RPMI8226 (cell line): Measurements from ENCODE around the gene PXDN.
"Not testable (repeated sequence)": the region's sequence is repeated elsewhere in the genome, so short reads cannot be mapped to it uniquely, and the experiment has no call there.

Experiments
- DNase-seq: peaks from one replicate; pipeline ENCODE4 v3.0.0-alpha.2; 2015

PXDN gene, protein sequence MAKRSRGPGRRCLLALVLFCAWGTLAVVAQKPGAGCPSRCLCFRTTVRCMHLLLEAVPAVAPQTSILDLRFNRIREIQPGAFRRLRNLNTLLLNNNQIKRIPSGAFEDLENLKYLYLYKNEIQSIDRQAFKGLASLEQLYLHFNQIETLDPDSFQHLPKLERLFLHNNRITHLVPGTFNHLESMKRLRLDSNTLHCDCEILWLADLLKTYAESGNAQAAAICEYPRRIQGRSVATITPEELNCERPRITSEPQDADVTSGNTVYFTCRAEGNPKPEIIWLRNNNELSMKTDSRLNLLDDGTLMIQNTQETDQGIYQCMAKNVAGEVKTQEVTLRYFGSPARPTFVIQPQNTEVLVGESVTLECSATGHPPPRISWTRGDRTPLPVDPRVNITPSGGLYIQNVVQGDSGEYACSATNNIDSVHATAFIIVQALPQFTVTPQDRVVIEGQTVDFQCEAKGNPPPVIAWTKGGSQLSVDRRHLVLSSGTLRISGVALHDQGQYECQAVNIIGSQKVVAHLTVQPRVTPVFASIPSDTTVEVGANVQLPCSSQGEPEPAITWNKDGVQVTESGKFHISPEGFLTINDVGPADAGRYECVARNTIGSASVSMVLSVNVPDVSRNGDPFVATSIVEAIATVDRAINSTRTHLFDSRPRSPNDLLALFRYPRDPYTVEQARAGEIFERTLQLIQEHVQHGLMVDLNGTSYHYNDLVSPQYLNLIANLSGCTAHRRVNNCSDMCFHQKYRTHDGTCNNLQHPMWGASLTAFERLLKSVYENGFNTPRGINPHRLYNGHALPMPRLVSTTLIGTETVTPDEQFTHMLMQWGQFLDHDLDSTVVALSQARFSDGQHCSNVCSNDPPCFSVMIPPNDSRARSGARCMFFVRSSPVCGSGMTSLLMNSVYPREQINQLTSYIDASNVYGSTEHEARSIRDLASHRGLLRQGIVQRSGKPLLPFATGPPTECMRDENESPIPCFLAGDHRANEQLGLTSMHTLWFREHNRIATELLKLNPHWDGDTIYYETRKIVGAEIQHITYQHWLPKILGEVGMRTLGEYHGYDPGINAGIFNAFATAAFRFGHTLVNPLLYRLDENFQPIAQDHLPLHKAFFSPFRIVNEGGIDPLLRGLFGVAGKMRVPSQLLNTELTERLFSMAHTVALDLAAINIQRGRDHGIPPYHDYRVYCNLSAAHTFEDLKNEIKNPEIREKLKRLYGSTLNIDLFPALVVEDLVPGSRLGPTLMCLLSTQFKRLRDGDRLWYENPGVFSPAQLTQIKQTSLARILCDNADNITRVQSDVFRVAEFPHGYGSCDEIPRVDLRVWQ (N-terminal part only)

DNA sequence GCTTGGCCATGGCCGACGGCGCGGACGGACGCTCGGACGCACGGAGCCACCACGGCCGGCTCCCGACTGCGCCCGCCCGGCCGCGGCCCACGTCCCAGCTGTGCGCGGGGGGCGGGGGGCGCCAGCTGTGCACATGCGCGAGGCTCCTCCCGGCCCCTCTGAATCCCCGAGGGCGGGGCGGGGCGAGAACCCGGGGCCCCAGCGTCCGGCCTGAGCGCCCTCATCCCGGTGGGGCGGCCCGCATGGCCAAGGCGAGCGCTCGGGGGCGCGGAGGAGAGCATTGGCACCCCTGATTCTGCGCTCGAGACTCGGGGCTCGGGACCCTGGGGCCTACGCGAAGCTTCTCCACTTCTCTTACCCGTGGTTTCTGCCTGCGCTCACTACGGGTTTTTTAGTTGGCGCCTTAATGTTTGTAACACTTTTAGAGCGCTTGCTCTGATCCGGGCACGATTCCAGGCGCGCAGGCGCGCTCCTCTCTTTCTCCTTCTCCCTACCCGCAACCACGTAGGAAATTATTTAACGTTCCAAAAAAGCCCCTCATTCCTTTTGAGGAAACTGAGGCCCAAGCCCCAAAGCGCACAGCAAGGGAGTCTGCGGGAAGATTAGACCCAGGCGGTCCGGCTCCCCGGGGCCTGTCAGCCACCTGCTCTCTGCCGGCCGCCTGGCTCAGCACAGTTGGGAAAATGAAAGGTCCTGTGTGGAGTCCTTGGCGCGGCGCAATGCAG is at the start of gene PXDN:
Gene PXDN (minus strand): TSS at position 70 of the 725 bp plus-strand sequence. CDS start 60 bp downstream, at position 10.
- peak; percentile 41 for DNase-seq

DNA sequence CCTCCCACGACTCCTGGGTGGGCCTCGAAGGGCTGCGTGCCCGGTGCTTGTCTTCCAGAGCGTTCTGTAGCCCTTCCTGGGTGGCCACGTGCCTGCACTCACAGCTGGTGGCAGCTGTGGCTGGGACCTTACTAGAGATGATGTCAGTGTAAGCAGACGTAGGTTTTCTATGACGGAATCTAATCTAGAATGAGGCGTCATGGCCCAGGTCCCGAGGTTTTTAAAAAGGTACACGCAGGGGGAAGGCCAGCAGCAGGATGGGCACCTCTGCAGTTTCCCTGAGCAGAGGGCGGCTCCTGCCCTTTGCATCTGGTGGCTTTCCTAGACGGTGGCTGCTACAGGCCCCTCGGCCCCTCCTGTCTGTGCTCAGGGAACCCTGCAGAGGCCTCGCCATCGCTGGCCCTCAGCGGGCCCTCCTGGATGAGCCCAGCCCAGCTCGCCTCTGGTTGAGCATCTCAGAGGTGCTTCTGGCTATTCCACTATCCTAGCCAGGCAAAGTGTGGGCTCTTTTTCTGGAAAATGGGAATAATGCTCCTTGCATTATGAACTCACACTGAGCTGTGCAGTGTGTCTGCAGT is 49.6 kb upstream of the PXDN start:
- DNase-seq: no peak

DNA sequence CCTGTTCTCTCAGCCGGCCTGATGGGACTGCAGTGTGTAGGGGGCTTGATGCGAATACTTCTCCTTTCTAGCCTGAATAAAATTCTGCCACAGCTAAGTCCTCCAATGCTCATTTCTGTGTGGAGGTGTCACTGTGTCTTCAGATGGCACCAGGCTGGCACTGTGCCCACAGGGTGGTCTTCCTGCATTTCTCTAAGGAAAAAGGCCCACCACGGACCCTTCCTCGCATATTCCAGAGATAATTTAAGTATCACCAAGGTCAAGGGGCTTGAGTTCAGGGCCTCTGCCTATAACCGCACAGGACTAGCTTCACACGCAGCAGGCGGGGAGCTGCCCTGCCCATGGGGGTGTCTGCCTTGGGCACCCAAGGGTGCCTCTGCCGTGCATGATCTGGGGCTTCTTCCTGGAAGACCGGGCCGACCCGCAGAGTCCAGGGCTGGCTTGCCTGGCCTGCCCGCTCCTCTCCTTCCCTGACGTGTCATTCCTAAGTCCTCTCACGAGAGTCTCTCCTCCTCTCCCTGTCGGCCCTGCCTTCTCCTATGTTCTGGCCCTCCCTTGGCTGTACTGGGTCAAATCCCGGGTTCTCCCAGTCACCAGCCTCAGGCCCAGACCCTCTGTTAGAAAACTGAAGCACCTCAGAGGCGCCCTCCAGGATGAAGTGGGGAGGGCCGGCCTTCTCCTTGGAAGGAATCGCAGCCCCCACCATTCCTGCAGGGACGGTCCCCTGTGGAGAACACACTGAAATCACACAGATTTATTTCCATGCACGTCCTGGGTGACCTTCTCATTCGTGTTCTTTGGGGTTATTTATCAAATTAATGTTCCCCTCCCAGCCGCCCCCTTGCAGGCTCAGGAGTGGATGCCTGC is 48.9 kb upstream of the PXDN start:
- no peak for DNase-seq

DNA sequence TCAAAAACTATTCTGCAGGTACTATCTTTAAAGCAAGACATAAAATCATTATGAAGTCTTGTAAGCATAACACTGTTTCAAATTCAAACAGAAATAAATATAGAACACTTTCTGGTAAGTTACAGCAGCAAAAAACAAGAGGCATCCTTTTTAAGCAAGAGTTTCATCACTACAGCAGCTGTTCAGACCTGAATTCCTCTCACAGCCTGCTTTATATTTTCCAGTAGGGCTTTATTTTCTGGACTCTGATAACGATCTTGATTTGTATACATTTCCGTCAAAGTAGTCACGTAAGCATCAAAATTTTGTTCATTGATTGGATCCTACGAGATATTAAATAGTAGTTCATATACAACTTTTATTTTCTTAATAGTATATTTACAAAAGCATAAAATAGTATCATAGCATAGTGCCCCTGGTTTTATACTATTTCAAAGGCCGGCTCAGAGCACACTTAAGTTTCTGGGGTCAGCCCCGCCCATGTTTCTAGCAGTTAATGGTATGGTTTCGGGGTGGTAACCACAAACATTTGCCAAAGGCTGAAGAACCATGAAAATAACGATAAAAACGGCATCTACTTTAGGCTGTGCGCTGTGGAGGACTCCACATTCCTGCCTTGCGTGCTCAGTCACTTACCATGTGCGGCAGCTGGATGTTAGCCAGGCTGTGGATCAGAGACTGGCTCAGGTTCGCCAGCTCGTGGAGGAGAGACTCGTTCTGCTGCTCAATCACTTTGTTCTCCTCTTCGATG is 47.5 kb upstream of the PXDN start:
- peak; percentile 77 for DNase-seq

DNA sequence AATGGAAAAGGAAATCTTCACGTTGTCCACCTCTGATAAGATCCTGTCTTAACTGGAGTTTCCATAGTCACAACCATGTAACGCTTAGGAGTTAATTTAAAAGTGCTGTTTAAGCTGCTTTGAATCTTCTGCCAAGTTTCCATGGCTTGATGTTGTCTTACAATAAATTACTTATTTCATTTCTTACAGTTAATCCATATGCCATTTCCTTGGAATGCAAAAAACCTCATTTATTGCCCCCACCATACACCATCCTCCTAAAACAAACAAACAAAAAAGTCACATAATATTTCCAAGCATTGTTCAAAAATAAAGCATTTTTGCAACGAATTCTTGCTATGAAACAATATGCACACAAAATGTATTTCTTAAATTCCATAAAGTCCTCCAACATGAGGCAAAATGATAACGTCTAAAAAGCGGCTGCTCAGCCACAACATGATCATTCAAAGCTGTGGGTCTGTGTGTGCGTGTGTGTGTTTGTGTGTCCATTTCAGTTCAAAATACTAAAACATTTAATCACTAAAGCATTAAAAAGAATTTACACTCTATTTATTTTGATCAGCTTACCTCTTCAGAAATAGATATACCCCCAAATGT is 46.8 kb upstream of the PXDN start:
- DNase-seq: no peak

DNA sequence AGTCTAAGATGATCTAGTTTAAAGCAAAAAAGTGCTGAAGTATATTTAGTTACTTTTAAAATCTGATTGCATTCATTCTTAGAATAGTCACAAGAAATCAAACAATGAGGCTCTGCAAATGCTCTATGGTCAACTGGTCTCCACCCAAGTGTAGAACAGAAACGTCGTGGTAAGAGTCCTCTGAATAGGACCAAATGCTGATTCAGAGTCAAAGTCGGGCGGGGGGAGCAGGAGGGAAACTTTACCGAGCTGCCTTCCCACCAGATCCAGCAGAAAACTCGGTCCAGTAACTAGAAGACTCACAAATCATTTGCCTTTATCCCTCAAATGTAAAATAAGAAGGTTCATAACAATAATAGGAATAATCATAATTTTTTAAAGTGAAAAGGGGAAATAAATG is 46.2 kb upstream of the PXDN start:
- no peak for DNase-seq

DNA sequence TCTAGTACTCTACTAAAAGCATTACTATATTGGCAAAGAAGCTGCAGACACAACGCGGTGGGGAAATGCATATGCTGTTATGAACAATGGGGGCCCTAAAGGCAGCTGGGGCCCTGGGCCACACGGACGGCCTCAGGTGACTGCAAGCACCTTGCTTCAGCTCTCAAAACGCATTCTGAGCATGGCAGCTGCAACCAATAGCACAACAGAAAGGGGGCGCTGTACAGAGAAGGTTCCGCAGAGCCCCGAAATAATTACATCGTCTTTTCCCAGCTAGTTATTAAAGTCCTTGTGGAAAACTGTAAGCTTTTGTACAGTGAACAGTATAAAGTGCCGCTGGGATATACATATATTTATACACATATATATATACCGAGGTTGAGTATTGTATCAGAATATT is 45.3 kb upstream of the PXDN start:
- no peak for DNase-seq

DNA sequence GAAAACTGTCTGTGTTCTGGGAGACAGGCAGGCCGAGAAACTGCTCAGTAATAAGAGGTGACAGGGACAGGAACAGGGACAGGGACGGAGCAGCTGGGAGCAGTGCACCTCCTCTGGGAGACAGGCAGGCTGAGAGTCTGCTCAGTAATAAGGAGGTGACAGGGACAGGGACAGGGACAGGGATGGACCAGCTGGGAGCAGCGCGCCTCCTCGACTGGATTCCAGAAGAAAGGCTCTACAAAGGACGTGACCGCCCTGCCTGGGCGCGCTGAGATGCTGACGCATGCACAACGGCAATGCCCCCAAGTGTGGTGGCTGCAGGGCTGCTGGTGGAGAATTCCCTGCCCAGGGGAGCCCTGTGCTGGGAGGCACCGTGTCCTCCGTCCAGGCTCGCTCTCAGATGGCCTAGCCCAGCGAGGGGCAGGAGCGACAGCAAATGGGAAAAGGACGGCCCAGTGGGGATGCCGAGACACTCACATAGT is 44.2 kb upstream of the PXDN start:
- no peak for DNase-seq

DNA sequence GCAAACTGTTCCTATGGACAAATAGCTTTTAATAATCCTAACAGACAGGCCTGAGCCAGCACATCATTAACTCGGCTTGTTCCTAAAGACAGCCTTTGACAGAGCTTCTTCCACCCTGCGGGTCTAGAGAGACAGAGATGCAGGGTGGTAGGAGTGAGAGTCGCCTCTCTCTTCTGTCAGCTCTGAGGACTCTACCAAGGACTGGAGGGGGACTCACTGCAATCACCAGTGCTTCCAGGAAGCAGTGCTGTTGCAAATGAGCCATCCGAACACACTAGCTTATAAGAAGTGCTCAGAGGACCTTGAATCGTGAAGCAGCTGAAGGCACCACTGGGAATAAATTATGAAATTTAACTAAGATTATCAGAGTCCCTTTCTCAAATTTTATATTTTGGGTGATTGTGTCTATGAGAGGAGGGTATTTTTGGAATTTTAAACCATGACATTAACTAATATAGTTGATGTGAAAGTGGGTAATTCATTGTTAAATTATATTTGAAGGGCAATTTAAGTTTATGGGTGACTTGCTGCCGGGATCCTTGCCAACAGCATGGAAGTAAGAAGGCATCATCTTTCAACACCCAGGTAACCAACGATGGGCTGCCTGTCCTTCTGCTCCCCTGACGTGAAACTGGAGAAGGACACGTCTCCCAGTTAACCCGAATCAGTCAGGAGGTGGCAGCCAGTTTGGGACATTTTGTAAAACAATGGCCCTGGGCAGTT is 43.6 kb upstream of the PXDN start:
- no peak for DNase-seq

DNA sequence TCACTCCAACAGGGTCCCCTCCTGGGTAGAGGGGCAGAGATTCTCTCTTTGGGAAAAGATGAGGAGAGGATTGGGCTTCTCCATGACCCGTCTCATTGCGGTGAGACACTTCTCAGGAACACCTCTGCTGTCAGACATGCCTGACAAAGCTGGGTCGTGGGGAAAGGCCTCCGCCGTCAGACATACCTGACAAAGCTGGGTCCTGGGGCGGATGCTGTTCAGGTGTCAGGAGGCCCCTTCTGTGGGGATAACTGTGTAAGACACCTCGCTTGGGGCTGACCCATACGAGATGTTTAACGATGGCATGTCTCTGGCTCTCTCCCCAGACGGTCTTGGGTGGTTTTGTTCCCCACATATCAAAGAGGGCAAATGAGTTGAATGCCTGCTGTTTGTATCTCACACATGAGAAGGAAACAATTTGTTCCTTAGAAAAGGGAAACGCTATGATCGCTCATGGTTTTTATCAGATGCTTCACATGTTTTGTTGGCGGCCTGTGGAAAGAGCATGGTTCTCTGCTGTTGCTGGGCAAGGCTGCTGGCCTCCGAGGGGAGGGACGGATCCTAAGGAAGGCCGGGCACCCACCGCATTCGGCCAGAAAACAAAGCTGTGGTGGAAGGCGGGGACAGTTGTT is 40.8 kb upstream of the PXDN start:
- no peak for DNase-seq

DNA sequence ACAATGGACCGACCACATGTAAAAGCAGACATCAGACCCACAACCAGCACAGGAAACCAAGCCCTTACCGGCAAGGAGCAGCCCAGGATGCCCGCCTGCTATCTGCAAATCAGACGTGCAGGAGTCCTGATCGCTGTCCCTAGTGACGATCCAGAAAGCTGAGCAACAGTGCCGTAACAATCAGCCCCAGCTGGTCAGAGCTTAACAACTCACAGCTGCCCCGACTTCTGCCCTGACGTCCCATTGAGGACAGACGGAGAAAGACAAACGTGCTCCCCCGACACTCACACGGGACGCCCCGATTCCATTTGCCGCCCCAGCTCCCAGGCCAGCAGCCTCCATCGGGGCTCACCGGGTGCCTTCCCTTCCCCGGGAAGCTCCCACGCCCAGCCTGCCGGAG is 39.8 kb upstream of the PXDN start:
- DNase-seq: no peak

DNA sequence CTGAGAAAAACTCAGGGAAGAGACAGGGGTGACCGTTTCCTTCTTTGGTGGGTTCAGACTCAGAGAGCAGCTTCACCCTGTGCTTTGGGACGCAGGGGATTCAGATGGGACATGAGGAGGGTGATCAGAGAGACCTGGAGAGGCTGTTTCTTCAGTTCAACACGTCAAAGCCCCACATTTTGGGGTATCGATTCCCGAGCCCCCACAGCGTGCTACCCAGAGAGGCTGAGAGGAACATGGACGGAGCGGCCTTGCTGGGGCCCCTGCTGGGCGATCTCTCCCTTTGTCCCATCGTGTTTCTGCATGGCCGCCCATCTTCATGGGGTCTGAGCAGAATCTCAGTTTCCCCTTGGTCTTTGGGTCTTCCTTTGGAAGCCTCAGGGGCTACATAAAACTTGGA is 38.2 kb upstream of the PXDN start:
- DNase-seq: no peak

DNA sequence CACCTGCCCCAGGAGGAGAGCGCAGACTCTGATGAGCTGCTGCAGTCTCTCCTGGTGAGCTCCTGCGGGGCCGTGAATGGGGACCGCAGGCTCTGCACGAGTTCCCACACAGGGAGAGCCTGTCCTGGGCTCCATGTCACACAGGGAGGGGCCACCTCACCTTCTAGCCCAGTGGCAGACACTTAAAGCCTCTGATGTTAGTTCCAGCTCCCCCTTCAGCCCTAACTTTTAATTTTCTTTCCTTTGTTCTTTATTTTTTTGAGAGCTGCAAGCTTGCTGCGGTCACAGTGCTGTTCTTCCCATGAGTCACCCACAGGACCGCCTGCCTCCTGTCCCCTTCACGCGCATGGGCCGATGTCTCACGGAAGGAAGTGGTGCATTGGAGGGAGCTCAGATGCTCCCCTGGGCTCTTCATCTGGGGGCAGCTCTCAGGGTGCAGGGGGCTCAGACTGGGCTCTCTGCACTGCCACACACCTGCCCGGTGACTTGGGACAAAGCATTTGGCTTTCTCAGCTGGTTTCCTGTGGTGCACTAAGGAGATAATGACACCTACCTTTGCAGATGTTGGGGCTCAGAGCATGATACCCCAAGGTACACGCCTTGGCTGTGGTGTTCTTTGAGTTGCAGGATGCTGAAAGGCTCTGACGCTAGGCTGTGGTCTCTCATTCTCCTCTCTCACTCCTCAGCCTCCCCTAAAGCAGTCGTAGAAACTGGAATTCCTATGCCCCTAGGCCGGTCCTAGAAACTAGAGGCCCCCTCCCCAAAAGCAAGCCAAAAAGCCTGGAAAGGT is 37.2 kb upstream of the PXDN start:
- no peak for DNase-seq

DNA sequence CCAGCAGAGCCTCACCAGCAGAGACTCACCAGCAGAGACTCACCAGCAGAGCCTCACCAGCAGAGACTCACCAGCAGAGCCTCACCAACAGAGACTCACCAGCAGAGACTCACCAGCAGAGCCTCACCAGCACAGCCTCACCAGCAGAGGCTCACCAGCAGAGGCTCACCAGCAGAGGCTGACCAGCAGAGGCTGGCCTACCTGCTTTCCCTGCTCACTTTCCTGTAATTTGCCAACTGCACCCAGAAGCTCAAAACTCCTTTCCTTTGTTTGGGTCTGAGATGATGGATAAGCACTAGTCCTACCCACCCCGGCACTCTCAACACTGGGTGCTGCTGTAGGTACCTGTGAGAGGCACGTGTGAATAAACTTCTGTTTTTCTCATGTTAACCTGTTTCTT is 36.4 kb upstream of the PXDN start:
- DNase-seq: no peak

DNA sequence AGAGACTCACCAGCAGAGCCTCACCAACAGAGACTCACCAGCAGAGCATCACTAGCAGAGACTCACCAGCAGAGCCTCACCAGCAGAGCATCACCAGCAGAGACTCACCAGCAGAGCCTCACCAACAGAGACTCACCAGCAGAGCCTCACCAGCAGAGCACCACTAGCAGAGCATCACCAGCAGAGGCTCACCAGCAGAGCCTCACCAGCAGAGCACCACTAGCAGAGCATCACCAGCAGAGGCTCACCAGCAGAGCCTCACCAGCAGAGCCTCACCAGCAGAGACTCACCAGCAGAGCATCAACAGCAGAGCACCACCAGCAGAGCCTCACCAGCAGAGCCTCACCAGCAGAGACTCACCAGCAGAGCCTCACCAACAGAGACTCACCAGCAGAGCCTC is 35.7 kb upstream of the PXDN start:
- not testable (repeated sequence) for DNase-seq

DNA sequence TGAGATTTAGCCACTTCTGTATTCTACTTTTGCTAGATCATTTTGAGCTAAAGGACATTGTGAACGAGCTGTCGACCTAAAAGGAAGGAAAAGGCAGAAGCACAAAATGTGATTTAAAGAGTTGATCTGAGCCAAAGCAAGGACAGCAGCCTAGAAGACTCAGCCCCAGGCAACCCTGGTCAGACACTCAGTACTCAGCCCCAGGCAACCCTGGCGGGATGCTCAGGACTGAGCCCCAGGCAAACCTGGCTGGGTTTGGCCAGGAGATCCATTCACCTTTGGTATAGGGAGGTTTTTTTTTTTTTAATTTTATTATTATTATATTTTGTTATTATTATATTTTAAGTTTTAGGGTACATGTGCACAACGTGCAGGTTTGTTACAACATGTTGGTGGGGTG is 34.3 kb upstream of the PXDN start:
- DNase-seq: no peak

DNA sequence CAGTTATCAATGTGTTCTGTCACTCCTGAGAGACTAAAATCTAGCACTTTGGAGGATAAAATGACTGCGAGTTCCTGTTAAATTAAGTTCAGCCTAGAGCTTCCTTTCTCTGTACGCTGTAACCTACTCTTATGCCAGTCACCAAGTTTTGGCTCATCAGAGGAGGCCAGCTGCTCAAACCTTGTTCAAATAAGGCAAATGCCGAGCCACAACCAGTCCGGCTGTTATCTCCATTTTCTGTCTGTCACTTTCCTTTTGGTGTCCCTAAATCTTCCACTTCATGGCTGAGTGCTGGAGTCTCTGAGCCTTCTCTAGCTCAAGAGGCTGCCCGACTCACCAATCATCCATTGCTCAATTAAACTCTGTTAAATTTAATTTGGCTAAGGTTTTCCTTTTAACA is 33.5 kb upstream of the PXDN start:
- DNase-seq: no peak

DNA sequence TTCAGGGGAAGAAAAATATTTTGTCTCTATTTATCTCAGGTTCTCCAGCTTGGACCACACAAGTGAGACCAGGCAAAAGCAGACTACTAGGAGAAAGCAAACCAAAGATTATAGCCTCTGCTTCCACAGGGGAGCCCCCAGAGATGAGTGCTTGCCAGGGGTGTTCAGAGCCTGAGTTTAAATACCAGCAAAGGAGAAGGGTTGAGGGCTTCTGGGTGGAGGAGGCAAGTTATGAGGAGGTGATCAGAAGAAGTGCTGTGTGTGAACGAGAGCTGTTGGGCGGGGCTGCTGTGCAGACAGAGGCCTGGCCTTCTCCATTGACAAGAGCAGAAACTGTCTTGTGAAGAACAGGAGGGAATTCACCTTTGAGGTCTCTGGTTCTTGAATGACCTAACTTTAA is 32.8 kb upstream of the PXDN start:
- no peak for DNase-seq
